EH (cell line): Measurements from ENCODE around the gene COL19A1.
"Not testable (repeated sequence)": the region's sequence is repeated elsewhere in the genome, so short reads cannot be mapped to it uniquely, and the experiment has no call there.

Experiments used
- DNase-seq: peaks from one replicate; pipeline ENCODE4 v3.0.0-alpha.2; 2015; ENCODE audit warnings: low read depth

Gene COL19A1

DNA sequence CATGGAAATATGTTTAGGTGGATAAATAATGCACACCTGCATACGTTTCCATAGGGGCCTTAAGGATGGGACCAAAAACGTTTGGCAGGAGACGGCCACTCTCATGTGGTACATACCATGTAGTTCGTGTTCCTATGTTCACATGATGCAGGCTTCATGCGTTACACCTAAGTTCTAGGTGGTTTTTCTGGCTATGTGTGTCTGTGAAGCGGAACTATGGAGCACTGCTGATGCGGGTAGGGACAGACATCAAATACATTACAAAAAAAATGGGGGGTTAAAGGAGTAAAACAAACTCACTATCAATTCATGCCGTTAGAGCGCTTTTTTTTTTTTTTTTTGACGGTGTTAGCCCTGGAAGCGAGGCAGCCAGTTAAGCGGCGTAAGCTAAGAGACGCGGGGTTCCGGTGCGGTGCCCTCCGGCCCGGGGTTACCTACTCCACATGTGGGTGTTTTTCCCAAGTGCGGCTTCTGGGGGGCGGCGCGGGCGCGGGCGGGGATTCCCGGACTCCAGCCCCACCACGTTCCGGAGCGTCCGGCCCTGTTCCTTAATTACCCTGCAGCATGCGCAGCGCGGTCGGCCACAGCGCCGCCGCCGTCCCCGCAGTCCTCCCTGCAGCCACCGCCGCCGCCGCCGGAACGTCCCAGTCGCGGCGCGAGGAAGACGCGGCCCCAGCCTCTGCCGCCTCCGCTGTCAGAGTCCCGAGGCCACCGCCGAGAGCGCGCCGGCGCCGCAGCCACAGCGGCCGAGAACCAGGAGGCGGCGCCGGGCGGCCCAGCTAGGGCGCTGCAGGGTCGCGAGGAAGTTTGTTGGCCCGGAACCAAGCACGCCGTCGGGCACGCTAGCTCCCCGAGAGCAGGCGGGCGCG, 648 bp downstream of the COL19A1 start:
- peak; percentile 47 for DNase-seq

DNA sequence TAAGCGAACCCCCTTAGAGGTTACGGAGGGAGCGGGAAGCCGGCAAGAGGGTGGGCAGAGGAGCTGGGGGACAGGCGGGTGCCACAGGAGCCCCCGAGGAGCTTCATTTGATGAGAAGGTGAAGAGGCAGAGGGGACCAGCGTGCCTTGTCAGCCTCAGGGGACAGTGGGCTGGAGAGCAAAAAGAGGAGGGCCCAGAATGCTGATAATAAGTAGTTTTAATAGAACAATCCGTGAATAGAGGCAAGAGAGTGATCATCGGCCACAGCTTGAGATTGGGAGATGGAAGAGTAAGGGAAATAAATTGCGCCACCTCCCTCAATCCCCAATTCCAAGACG, 1.3 kb downstream of the COL19A1 start:
- no peak for DNase-seq

DNA sequence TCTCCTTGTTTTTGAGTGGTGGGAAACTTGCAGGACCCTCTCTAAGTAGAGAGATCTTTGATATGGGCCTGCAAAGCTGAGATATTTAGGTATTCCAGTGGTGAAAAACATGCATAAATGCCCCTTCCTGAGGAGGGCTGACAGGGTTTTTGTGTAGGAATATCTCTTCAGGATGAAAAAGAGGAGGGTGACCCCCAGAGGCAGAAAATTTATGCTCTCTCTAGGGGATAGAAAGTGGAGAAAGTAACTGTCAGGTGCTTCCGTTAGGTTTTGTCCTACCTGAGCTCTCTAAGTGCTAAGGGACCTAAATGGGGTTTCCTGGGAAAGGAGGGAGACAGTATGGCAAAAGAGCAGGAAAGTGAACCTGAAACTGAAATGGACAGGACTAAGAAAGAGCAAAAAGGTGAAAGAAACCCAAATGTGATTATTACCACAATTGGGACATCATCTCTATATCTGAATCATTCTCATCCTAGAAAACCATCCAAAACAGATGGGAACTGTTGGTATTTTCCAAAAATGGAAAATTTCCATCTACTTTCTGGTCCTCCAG, 2.0 kb downstream of the COL19A1 start:
- no peak for DNase-seq

DNA sequence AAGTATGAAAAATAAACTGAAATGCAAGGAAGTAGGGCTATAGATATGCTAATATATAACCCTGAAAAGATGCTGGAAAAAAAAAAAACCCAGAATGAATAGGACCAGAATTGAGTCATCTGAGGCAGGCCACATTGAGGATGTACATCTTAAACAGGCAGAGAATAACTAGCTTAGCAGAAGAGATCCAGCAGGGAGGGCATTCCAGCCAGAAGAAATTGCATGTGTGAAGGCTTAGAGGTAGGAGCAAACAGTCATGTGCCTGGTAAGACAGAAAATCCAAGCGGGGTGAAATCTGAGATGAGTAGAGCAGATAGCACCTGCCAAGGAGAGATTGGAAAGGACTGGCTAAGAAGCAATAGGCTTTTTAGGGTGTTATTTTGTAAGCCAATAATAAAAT, 2.6 kb downstream of the COL19A1 start:
- DNase-seq = no peak

DNA sequence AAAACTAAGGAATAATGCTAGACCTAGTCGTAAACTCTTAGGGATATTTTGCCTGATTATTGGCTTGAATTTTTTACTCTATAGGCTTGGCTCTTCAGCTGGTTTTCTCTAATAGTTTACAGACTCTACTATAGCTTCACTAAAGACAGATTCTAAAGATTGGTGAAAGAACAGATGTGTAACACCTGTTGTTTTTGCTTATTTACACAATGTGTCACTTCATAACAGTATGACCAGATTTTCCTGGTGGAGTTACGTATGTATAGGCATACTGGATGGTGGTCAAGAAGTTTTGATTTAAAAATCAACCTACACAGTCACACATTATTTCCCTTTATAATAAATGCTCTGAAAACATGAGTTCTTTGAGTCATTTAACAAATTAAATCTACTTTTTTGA, 4.8 kb downstream of the COL19A1 start:
- DNase-seq = no peak

DNA sequence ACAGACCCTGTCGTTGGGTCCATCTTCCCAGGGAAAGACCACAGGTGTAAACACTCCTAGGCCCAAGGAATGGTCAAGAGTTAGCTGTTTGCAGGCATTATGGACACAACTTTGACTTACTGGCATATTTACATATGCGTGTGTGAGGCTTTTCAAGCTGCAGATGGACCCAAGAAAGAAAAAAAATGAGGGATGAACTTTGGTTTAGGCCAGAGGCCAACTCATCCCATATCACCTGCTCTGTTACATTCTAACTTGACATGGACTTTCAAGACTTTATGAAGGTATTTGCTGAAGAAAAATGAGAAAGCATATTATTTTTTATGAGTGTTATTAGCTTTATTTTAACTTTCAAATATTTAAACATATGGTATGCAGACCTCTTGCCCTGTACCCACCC, 6.9 kb downstream of the COL19A1 start:
- DNase-seq = no peak

DNA sequence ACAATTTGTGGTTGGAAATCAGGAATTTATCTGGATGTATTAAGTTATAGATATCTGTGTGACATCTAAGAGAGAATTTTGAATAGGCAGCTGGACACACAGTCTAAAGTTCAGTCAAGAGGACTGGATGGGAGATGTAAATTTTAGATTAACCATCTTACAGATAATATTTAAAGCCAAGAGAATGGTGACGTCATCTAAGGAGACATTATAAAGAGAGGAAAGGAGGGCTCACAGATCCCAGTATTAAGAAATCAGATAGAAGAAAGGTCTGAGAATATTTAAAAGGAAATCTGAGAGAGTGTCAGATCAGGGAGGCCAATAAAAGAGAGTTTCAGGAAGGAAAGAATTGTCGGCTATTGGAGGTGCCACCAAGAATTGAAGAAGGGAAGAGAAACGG, 9.4 kb downstream of the COL19A1 start:
- DNase-seq = no peak

DNA sequence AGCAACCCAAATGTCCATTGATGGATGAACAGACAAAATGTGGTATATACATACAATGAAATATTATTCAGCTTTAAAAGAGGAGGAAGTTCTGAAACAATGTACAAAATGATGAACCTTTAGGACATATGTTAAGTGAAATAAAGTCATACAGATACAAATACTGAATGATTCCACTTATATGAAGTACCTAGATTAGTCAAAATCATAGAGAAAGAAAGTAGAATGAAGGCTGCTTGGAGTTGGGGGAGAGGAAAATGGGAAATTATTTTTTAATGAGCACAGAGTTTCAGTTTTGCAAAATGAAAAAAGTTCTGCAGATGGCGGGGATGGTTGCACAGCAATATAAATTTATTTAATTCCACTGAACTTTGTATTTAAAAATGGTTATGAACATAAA, 12.4 kb downstream of the COL19A1 start:
- DNase-seq = no peak

DNA sequence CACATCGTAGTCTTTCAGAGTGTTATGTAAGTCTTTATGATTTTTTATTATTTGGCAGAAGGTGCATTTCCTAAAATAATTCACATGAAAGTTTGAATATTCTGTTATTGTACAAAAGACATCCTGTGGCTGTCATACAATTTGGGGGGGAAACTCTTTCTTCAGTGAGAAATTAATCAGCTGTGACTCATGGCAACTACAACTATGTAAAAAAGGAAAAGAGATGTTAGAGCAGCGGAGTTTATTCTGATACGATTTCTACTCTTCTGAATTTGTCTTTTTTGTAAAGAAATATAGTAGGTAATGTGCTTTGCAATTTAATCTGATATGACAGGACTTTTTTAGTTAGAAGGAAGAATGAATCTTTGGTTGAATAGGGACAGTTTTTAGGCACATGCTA, 14.2 kb downstream of the COL19A1 start:
- DNase-seq = no peak

DNA sequence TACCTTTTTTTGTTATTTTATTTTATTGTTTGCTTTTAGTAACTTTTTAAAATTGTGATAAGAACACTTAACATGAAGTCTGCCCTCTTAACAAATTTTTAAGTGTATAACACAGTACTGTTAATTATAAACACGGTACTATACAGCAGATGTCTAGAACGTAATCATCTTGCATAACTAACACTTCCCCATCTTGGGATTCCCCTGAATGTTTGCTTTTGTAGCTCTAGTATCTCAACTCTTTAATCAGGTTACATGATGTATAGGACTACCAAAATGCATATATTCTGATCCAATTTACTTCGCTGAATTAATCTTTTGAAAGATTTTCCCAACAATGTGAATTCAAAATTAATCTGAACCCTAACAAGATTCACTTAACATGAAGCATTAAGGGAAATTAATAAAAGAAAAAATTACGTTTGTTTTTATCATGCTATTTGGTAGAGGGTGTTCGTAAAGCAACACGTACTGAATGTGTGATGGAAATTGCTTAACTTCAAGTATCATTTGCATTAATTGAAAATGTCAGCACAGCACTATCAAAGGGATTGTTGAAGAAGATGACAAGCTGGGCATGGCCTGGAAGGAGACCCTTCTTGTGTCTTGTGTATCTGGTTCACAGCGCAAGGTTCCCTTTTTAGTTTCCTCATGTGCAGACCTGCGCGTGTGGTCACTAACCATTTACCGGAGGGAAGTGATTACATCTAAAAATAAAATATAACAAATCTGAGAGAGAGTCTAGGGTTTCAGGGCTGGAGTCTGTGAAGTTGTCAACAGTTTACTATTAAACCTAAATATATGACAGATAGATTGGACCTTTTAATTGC, 15.2 kb downstream of the COL19A1 start:
- DNase-seq = no peak

DNA sequence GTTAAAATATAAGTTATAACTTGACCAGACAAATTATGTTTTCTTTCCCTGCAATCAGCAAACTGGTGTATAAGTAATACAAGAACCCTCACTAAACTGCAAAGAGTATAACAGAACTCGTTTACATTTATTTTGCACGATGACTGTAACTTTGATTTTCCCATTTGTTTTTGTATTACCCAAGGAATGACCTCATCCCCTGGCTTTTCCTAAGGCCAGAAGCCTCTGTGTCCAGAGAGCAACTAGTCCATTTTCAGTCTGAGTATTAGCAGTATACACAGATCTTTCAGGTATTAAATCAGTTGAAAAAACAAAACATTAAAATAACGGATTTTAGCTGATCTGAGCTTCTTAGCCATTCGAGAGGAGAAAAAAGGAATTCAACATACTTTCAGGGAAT, 17.2 kb downstream of the COL19A1 start:
- DNase-seq = no peak

DNA sequence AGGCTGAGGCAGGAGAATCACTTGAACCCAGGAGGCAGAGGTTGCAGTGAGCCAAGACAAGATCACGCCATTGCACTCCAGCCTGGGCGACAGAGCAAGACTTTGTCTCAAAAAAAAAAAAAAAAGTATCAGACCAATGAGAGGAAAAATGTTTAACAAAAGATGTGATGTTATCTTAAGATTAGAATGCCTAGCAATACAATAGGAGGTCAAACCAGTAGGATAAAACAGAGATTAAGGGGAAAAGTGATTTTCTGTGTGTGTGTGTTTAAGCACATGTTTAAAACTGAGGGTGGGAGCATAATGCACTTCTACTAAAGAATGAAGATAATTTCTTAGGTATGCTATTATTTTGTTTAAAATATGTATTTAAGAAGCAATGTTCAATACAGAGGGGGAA, 17.9 kb downstream of the COL19A1 start:
- DNase-seq = no peak

DNA sequence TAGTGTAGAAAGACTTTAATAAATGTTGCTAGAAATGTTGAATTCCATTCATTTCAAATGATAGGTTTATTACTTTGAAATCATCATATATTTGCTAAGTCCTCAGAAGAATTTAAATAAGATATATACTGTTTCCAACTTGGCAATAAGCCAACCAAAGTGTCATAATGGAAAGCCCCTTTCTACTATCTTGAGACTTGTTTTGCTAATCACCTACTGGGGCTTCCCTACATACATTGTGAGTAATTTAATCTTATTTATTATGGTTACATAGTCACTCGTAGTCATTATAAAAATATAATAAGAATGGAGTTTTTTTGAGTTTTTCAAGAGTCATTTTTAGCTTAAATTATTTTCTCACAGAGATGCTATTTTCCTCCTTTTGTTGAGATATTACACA, 20.7 kb downstream of the COL19A1 start:
- no peak for DNase-seq

DNA sequence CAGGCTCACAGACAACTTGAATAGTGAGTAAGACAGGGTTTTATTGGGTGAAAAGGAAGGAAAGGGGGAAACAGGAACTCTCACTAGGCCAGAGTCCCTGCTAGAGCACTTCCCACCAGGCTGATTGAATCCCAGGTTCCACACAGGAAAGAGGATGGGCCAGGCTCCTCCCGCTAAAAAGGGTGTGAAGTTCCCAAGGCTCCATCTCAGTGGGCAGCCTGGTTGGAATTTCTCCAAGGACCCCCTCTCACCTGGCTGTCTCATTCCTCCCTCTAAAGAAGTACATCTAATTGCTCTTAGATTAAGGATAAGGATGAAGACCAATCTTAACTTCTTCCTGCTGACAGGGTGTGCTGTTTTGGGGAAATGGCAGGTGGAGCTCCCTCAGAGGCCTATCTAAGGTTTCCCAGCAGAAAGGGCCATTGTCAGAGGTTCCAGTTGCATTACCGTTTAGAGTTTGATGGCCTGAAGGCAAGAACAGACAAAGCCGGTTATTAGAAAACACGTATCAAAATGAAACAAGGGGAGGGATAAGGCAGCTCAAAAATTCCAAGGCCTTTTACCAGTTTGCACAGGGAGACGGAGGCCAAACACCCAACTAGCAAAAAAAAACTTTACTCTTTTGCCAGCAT, 21.5 kb downstream of the COL19A1 start:
- no peak for DNase-seq

DNA sequence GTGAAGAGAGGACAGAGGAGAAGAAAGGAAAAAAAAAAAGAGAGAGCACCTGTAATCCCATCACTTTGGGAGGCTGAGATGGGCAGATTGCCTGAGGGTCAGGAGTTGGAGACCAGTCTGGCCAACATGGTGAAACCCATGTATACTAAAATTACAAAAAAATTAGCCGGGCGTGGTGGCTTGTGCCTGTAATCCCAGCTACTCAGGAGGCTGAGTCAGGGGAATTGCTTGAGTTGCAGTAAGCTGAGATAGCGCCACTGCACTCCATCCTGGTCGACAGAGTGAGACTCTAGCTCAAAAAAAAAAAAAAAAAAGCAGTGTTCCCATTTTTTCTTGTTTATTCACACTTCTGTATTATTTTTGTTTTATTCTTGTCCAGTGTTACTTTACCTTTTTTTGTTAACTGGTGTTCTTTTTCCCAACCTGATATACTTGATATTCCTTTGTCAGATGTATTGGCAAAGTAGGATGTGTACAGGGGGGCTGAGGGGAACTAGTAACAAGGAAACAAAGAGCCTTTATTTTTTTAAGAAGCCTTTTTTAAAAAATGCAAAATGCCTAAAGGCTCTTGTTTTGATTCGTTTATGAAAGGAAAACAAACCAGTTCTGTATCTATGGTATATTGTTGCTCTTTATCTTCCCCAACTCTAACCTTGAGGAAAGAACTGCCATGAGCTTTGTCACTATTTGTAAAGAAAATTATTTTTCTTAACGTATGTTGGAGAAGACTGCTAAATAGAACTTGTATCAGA, 22.3 kb downstream of the COL19A1 start:
- DNase-seq = no peak

DNA sequence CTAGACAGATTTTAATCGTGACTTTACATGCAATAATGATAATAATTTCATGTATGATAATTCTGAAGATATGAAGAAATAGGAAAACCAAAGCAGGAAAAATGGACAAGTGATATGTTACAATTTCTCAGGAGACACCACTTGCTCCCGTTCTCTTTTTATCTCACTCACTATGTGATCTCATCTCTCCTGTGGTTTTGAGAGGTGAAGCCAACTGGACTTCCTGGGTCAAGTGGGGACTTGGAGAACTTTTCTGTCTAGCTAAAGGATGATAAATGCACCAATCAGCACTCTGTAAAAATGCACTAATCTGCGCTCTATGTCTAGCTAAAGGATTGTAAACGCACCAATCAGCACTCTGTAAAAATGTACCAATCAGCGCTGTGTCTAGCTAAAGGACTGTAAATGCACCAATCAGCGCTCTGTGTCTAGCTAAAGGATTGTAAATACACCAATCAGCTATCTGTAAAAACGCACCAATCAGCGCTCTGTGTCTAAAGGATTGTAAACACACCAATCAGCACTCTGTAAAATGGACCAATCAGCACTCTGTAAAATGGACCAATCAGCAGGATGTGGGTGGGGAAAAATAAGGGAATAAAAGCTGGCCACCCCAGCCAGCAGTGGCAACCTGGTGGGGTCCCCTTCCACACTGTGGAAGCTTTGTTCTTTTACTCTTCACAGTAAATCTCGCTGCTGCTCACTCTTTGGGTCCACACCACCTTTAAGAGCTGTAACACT, 23.0 kb downstream of the COL19A1 start:
- not testable (repeated sequence) for DNase-seq

DNA sequence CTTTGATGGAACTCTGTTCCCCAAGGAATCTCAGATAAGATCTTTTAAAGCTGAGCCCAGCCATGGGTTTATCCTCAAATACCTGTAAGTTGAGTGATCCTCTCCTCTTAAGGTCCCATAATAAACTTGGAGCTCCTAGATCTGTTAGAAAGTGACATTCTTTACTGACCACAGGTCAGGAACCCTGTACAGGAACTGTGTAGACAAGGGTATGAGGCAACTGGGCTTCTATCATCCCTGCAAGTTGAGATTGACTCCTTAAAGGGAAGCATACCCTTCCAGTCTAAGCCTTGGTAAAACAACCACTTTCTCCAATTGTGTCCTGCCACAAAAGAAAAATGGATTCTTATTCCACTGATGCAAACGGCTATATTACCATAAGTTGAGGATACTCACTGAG, 26.2 kb downstream of the COL19A1 start:
- peak; percentile 31 for DNase-seq

DNA sequence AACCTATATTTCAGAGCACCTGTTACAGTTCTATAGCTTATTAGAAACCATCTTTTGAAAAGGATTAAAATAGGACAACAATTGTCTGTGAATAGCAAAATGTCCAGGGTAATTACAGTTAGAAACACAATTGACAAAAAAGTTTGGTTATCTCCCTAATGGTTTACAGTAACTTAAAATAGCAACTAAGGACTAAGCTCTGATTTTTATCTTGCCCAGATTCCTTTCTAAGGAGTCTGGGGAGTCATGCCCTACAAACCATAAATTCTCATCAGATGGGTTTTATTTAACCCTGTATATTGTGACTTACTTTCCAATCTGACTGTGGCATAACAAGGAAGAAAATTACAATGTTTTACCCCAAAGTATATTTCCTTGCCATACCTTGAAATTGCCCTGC, 26.9 kb downstream of the COL19A1 start:
- DNase-seq = peak; percentile 50

DNA sequence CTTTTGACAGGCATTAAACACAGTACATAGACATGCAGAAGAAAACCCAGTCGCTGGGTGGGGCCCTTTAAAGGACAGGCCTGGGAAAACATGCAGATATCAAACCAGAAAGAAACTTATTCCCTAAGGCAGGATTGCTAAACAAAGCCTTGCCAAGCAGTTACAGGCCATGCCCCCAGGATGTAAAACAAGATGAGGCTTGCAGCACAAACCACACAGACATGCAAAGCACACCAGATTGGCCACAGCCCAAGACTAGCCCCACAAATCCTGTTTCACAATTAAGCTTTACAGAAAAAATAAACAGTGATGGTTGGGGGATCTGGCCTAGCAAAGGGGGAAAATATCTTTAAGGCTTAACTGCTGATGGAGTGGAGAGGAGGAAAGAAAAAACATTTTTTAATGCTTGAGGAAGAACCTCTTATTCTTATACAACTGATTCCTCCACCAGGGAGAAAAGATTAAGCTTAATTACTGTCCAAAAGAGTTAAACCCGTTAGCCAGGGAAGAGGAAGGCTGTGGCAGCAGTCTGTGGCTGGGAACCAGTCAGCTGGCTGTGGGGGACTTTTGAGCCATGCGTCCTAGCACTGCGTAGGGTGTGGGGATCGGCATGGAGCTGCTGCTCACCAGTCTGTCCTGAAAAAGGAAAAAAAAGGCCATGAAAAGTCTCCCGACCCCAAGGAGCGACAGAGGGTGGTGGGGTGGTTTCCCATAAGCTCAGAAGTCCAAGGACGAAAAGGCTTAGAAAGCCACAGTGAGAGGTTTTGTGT, 28.4 kb downstream of the COL19A1 start:
- peak; percentile 89 for DNase-seq

DNA sequence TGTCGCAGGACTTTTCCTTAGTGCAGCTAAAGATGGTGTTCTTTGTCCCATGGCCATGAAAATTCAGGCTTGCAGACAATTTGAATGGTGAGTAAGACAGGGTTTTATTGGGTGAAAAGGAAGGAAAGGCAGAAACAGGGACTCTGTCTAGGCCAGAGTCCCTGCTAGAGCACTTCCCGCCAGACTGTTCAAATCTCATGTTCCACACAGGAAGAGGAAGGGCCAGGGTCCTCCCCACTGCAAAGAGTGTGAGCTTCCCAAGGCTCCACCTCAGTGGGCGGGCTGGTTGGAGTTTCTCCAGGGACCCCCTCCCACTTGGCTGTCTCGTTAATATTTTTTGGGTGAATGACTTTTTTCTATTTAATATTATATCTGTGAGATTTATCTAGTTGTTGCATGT, 29.0 kb downstream of the COL19A1 start:
- no peak for DNase-seq
